SK-N-SH (cell line): ENCODE data around the gene TSPAN3. TPM values are rescaled to one million over a fixed set of nuclear protein-coding genes. Genes with fewer than 3 reads are reported as not detected.

Experiments
- CTCF ChIA-PET: fragments of 300-600, 350-600 bp; formaldehyde crosslinking; extraction: SDS; loops from one replicate; lab custom pipeline; 2021; lab: Yijun Ruan, JAX
- POLR2A ChIA-PET: fragments of 350-600 bp; sonication (Branson Sonifier 250); formaldehyde crosslinking; extraction: SDS; loops from one replicate; lab custom pipeline; 2020; ENCODE audit warnings: antibody characterized with exemption, inconsistent platforms; lab: Yijun Ruan, JAX
- DNase-seq: peaks from one replicate; pipeline ENCODE4 v3.0.0; 2012
- H2AFZ ChIP-seq: fragments of 200-600 bp; sonication (generic); 2 replicates; pipeline ENCODE4 v1.8.1; 2016; ENCODE audit warnings: antibody characterized with exemption, mild to moderate bottlenecking, low read depth
- H3F3A ChIP-seq: fragments of 200-600 bp; sonication (generic); replicated peaks from 2 replicates; pipeline ENCODE3; 2016; ENCODE audit warnings: antibody characterized with exemption, mild to moderate bottlenecking; ENCODE audit not compliant: insufficient read depth
- H3K27ac ChIP-seq, 2 experiments: fragments of 200-500 bp in 1 of 2; fragments of 200-600 bp in 1 of 2; sonication (Bioruptor generic) in 1 of 2; sonication (generic), shearing (Covaris generic) in 1 of 2; 2 replicates each; pipeline versions ENCODE4 v1.5.1 to v1.6.1; 2014 to 2016; ENCODE audit warnings: low read depth in 2 of 2, inconsistent platforms in 1 of 2, low read length in 1 of 2, mild to moderate bottlenecking in 1 of 2, mixed read lengths in 1 of 2
- H3K27me3 ChIP-seq: fragments of 200-600 bp; sonication (generic), shearing (Covaris generic); 2 replicates; pipeline ENCODE4 v1.6.1; 2016; ENCODE audit warnings: mixed run types; ENCODE audit not compliant: insufficient read depth
- H3K36me3 ChIP-seq, 2 experiments: fragments of 200-500 bp in 1 of 2; fragments of 200-600 bp in 1 of 2; sonication (Bioruptor generic) in 1 of 2; sonication (generic) in 1 of 2; replicated peaks in 1 of 2; 2 replicates each; pipeline versions ENCODE3 to v1.5.1; 2014 to 2016; ENCODE audit warnings: low read length in 1 of 2, mild to moderate bottlenecking in 1 of 2; ENCODE audit not compliant: insufficient read depth in 2 of 2, control insufficient read depth in 1 of 2
- H3K4me1 ChIP-seq, 2 experiments: fragments of 200-500 bp in 1 of 2; fragments of 200-600 bp in 1 of 2; sonication (Bioruptor generic) in 1 of 2; sonication (generic), shearing (Covaris generic) in 1 of 2; 2 replicates each; pipeline versions ENCODE4 v1.5.1 to v1.6.1; 2014 to 2016; ENCODE audit warnings: low read depth in 1 of 2, low read length in 1 of 2, mixed run types in 1 of 2; ENCODE audit not compliant: insufficient read depth in 2 of 2, control insufficient read depth in 1 of 2
- H3K4me2 ChIP-seq: fragments of 200-600 bp; sonication (generic), shearing (Covaris generic); 2 replicates; pipeline ENCODE4 v1.6.1; 2017; ENCODE audit warnings: mixed run types
- H3K4me3 ChIP-seq, 2 experiments: fragments of 200-500 bp in 1 of 2; fragments of 200-600 bp in 1 of 2; sonication (Bioruptor generic) in 1 of 2; sonication (generic), shearing (Covaris generic) in 1 of 2; 2 replicates each; pipeline versions ENCODE4 v1.5.1 to v1.8.1; 2014 to 2016; ENCODE audit warnings: low read depth in 2 of 2, inconsistent platforms in 1 of 2, low read length in 1 of 2, mild to moderate bottlenecking in 1 of 2, mixed read lengths in 1 of 2, moderate library complexity in 1 of 2
- H3K79me2 ChIP-seq: fragments of 200-600 bp; sonication (generic); 2 replicates; pipeline ENCODE4 v1.8.1; 2017; ENCODE audit warnings: mild to moderate bottlenecking; ENCODE audit not compliant: insufficient read depth
- H3K9ac ChIP-seq: fragments of 200-600 bp; sonication (generic); 2 replicates; pipeline ENCODE4 v1.6.1; 2017; ENCODE audit warnings: mixed run types
- H3K9me2 ChIP-seq: fragments of 200-600 bp; sonication (generic); 2 replicates; pipeline ENCODE4 v1.6.1; 2017; ENCODE audit warnings: mixed run types
- H3K9me3 ChIP-seq: fragments of 200-600 bp; sonication (generic); 2 replicates; pipeline ENCODE4 v1.6.1; 2017; ENCODE audit warnings: mixed run types, mild to moderate bottlenecking, moderate library complexity
- H4K20me1 ChIP-seq: fragments of 200-600 bp; sonication (generic); 2 replicates; pipeline ENCODE4 v1.6.1; 2017; ENCODE audit warnings: mild to moderate bottlenecking, mixed run types; ENCODE audit not compliant: insufficient read depth
- CHD2 ChIP-seq: fragments of 150-350 bp; IDR thresholded peaks from 2 replicates; pipeline ENCODE4 v1.6.1; 2018; ENCODE audit warnings: low read length; ENCODE audit not compliant: partially characterized antibody
- ELF1 ChIP-seq: IDR thresholded peaks from 2 replicates; pipeline ENCODE4 v1.4.0; 2012
- EZH2phosphoT487 ChIP-seq: fragments of 200-600 bp; sonication (generic); IDR thresholded peaks from 2 replicates; pipeline ENCODE4 v1.6.1; 2017; ENCODE audit warnings: low read depth, mixed run types, mild to moderate bottlenecking, antibody characterized with exemption, moderate library complexity, borderline replicate concordance
- FOSL2 ChIP-seq: IDR thresholded peaks from 2 replicates; pipeline ENCODE4 v1.4.0; 2012; ENCODE audit warnings: low read depth, mild to moderate bottlenecking, moderate library complexity, borderline replicate concordance
- FOXJ3 ChIP-seq: sonication (generic); formaldehyde crosslinking; IDR thresholded peaks from 2 replicates; pipeline ENCODE4 v1.5.1; 2020; ENCODE audit warnings: mild to moderate bottlenecking, missing genetic modification reagents
- FOXM1 ChIP-seq: IDR thresholded peaks from 2 replicates; pipeline ENCODE4 v1.4.0; 2012; ENCODE audit warnings: low read depth, mild to moderate bottlenecking
- GABPA ChIP-seq: IDR thresholded peaks from 2 replicates; pipeline ENCODE4 v1.4.0; 2012; ENCODE audit warnings: low read depth, mild to moderate bottlenecking
- GATA2 ChIP-seq: sonication (generic); formaldehyde crosslinking; IDR thresholded peaks from 2 replicates; pipeline ENCODE4 v1.5.0; 2020; ENCODE audit warnings: mild to moderate bottlenecking, missing genetic modification reagents
- JUND ChIP-seq: IDR thresholded peaks from 2 replicates; pipeline ENCODE4 v1.4.0; 2012
- MEF2A ChIP-seq: IDR thresholded peaks from 2 replicates; pipeline ENCODE4 v1.4.0; 2012; ENCODE audit warnings: low read depth, borderline replicate concordance
- NRF1 ChIP-seq: IDR thresholded peaks from 2 replicates; pipeline ENCODE4 v1.6.1; 2012; ENCODE audit warnings: low read depth, mild to moderate bottlenecking, low read length
- RFX5 ChIP-seq: IDR thresholded peaks from 2 replicates; pipeline ENCODE4 v1.6.1; 2012; ENCODE audit warnings: mild to moderate bottlenecking, improper control_type of control experiment, low read length
- SMC3 ChIP-seq: IDR thresholded peaks from 2 replicates; pipeline ENCODE4 v1.6.1; 2012; ENCODE audit warnings: low read depth, low read length, improper control_type of control experiment
- TCF12 ChIP-seq: IDR thresholded peaks from 2 replicates; pipeline ENCODE4 v1.4.0; 2012
- YY1 ChIP-seq: IDR thresholded peaks from 2 replicates; pipeline ENCODE4 v1.4.0; 2012; ENCODE audit warnings: low read depth, mild to moderate bottlenecking
- WGBS: methylation state at CpG from one replicate; pipeline ENCODE4 v1.1.6; 2017; ENCODE audit warnings: low lambda C conversion rate; 5-methylcytosine and 5-hydroxymethylcytosine counted together
- polyA plus RNA-seq, 3 experiments: library from polyadenylated mRNA; depleted of rRNA; stranded (reverse); fragments of >200 nt; gene quantifications; 2 replicates each; pipeline ENCODE4 v1.2.3, GENCODE V29; 2012
- TF ChIP-seq, protein P1 (sequence below): IDR thresholded peaks from 2 replicates; pipeline ENCODE4 v1.6.1; 2012; ENCODE audit warnings: mild to moderate bottlenecking, low read depth, low read length, moderate library complexity
- TF ChIP-seq, protein P2 (sequence below): fragments of 150-350 bp; IDR thresholded peaks from 2 replicates; pipeline ENCODE4 v1.6.1; 2017; ENCODE audit warnings: antibody characterized with exemption, low read length, low read depth, borderline replicate concordance
- TF ChIP-seq, protein P3 (sequence below): fragments of 200-600 bp; sonication (generic); IDR thresholded peaks from 2 replicates; pipeline ENCODE4 v1.6.1; 2017; ENCODE audit warnings: antibody characterized with exemption, mild to moderate bottlenecking, moderate library complexity
- TF ChIP-seq, protein P4 (sequence below): IDR thresholded peaks from 2 replicates; pipeline ENCODE4; 2012

The TSPAN3 gene
- polyA plus RNA-seq, 1 of the 3 experiments (the other 2 are of a cell fraction): 409 TPM

DNA sequence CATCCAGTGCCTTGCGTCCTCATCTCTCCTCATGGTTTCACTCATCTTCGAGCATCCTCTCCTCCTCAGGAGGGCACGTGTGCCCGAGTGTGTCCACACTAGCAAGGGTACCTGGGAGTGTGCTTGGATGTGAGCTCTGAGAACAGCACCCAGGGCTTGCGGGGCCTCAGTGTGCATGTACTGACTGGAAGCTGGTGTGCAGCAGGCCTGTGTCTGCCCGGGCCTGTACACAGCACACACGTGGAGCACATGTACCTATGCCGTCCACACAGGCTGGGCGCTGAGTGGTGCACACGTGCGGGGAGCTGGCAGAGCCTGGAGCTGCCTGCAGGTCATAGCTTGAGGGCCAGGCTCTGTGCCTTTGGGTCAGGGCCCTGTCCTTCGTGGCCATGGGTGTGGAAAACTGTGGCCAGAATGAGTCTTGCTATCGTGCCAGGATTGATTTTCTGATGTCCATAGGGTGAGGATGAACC lies 34.9 kb downstream of the TSPAN3 start:
- no peaks in the 10 kb centered on the region for H3K27me3 ChIP-seq
- CTCF ChIA-PET: interaction anchor here (1.0 to 4.2 kb wide), 9 partner anchors 8 to 507 kb away, joined by 3 to 46 read pairs (median 6); no protein-coding TSS in a partner anchor
- WGBS: 84% methylated on average over 6 of the region's 13 CpGs

DNA sequence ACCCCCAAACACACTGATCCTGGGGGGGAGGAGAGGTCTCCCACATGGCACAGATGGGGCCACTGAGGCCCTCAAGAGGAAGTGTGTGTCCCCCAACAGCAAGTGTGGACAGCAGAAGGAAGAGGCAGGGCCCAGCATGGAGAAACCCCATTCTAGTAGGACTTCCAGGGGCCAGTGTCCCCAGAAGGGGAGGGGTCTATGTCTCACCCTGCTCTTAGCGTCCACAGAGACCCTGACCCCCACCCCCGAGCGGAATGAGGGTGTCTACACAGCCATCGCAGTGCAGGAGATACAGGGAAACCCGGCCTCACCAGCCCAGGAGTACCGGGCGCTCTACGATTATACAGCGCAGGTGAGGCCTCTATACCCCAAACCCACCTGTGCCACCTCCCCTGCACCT lies 35.3 kb downstream of the TSPAN3 start:
- Histone ChIP-seq H3K27ac (no peak overlapping the region; a peak in 1 of 4 replicates), H3K9ac (no peak overlapping the region), H3K9me3 (no peaks in the 10 kb centered on the region), H2AFZ (no peak overlapping the region), H3K36me3 (peaks cover 0 to 3% of the 10 kb centered on the region in 2 experiments), H3F3A (peaks cover 10% of the 10 kb centered on the region), H3K27me3 (no peaks in the 10 kb centered on the region), H3K4me3 (no peak overlapping the region), H3K4me2 (no peak overlapping the region), H3K9me2 (no peaks in the 10 kb centered on the region), H4K20me1 (no peaks in the 10 kb centered on the region), H3K79me2 (no peaks in the 10 kb centered on the region), H3K4me1 (no peaks in the 10 kb centered on the region; a peak in 1 of 4 replicates)
- ChIA-PET POLR2A (interaction anchor here (0.7 kb wide), 1 partner anchor 31 kb away, joined by 3 read pairs; no protein-coding TSS in a partner anchor), CTCF (interaction anchor here (0.5 to 4.2 kb wide), 19 partner anchors 9 to 513 kb away, joined by 3 to 46 read pairs (median 3); no protein-coding TSS in a partner anchor)
- 100% methylated on average over 4 of the region's 9 CpGs for WGBS
- TF ChIP-seq, protein P1, sequence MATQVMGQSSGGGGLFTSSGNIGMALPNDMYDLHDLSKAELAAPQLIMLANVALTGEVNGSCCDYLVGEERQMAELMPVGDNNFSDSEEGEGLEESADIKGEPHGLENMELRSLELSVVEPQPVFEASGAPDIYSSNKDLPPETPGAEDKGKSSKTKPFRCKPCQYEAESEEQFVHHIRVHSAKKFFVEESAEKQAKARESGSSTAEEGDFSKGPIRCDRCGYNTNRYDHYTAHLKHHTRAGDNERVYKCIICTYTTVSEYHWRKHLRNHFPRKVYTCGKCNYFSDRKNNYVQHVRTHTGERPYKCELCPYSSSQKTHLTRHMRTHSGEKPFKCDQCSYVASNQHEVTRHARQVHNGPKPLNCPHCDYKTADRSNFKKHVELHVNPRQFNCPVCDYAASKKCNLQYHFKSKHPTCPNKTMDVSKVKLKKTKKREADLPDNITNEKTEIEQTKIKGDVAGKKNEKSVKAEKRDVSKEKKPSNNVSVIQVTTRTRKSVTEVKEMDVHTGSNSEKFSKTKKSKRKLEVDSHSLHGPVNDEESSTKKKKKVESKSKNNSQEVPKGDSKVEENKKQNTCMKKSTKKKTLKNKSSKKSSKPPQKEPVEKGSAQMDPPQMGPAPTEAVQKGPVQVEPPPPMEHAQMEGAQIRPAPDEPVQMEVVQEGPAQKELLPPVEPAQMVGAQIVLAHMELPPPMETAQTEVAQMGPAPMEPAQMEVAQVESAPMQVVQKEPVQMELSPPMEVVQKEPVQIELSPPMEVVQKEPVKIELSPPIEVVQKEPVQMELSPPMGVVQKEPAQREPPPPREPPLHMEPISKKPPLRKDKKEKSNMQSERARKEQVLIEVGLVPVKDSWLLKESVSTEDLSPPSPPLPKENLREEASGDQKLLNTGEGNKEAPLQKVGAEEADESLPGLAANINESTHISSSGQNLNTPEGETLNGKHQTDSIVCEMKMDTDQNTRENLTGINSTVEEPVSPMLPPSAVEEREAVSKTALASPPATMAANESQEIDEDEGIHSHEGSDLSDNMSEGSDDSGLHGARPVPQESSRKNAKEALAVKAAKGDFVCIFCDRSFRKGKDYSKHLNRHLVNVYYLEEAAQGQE: no peak
- TF ChIP-seq, protein P2, sequence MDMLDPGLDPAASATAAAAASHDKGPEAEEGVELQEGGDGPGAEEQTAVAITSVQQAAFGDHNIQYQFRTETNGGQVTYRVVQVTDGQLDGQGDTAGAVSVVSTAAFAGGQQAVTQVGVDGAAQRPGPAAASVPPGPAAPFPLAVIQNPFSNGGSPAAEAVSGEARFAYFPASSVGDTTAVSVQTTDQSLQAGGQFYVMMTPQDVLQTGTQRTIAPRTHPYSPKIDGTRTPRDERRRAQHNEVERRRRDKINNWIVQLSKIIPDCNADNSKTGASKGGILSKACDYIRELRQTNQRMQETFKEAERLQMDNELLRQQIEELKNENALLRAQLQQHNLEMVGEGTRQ: no peak
- TF ChIP-seq EZH2phosphoT487 (no peak), GABPA (no peak)
- TF ChIP-seq, protein P3, sequence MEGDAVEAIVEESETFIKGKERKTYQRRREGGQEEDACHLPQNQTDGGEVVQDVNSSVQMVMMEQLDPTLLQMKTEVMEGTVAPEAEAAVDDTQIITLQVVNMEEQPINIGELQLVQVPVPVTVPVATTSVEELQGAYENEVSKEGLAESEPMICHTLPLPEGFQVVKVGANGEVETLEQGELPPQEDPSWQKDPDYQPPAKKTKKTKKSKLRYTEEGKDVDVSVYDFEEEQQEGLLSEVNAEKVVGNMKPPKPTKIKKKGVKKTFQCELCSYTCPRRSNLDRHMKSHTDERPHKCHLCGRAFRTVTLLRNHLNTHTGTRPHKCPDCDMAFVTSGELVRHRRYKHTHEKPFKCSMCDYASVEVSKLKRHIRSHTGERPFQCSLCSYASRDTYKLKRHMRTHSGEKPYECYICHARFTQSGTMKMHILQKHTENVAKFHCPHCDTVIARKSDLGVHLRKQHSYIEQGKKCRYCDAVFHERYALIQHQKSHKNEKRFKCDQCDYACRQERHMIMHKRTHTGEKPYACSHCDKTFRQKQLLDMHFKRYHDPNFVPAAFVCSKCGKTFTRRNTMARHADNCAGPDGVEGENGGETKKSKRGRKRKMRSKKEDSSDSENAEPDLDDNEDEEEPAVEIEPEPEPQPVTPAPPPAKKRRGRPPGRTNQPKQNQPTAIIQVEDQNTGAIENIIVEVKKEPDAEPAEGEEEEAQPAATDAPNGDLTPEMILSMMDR: no peak
- peak; percentile 27 for DNase-seq

More for the DNA sequence above, 34.9 kb downstream of the TSPAN3 start:
- peaks cover 14% of the 10 kb centered on the region for H3F3A ChIP-seq
- H3K4me1 ChIP-seq: no peaks in the 10 kb centered on the region; a peak in 1 of 4 replicates
- H4K20me1 ChIP-seq: no peaks in the 10 kb centered on the region
- no peak overlapping the region for H2AFZ ChIP-seq
- no peak overlapping the region for H3K4me3 ChIP-seq
- no peaks in the 10 kb centered on the region for H3K9me3 ChIP-seq
- TF ChIP-seq FOXM1 (no peak), RFX5 (no peak), EZH2phosphoT487 (no peak), JUND (no peak), CHD2 (no peak), FOXJ3 (CRISPR knock-in tag) (no peak), NRF1 (no peak), YY1 (no peak), GATA2 (CRISPR knock-in tag) (no peak), SMC3 (no peak), FOSL2 (no peak), GABPA (no peak), MEF2A (no peak), ELF1 (no peak), TCF12 (no peak)
- TF ChIP-seq, protein P4, sequence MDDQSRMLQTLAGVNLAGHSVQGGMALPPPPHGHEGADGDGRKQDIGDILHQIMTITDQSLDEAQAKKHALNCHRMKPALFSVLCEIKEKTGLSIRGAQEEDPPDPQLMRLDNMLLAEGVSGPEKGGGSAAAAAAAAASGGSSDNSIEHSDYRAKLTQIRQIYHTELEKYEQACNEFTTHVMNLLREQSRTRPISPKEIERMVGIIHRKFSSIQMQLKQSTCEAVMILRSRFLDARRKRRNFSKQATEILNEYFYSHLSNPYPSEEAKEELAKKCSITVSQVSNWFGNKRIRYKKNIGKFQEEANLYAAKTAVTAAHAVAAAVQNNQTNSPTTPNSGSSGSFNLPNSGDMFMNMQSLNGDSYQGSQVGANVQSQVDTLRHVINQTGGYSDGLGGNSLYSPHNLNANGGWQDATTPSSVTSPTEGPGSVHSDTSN: no peak
- TF ChIP-seq, protein P3: no peak
- POLR2A ChIA-PET: interaction anchor here (0.7 kb wide), 1 partner anchor 31 kb away, joined by 3 read pairs; no protein-coding TSS in a partner anchor
- H3K36me3 ChIP-seq: peaks cover 0 to 5% of the 10 kb centered on the region in 2 experiments
- no peaks in the 10 kb centered on the region for H3K9me2 ChIP-seq
- H3K79me2 ChIP-seq: no peaks in the 10 kb centered on the region
- no peak overlapping the region; a peak in 1 of 4 replicates for H3K27ac ChIP-seq
- no peak overlapping the region for H3K4me2 ChIP-seq
- peak; percentile 18 for DNase-seq
- H3K9ac ChIP-seq: no peak overlapping the region
